Stimulated activated CD4-positive, alpha-beta T cell treated with anti-CD3 and anti-CD28 coated beads, Interleukin-4, amount 100 ng/mL, for 1 hour (primary cell): ENCODE measurements around the gene NACC2.
"Not testable (repeated sequence)": the region's sequence is repeated elsewhere in the genome, so short reads cannot be mapped to it uniquely, and the experiment has no call there.

Experiments
- DNase-seq: peaks from one replicate; pipeline ENCODE4 v3.0.0-alpha.2; 2020

Gene NACC2

GRCh38 chr9:136079211-136079915 lies 15.7 kb downstream of the NACC2 start:
- DNase-seq = no peak

DNA sequence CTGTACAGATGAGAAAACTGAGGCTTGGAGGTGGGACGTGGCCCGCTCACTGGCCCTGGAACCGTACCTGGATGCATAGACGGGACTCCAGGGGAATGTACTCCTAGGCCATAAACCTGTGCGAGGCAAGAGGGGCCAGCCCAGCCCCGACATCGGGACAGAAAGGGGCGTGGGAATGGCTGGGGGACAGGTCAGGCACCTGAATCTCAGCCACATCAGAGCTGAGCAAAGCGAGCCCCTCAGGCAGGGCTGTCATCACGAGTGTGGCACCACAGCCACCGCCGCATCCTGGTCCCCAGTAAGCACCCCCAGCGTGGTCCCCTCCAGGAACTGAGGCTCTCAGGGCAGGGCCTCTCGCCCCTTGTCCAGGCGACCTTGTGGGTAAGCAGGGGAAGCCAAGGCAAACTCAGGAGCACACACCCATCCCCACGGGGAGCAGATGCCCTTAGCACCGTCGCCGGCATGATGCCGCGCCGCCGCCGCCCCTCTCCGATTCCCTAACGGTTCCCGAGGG lies 16.5 kb downstream of the NACC2 start:
- peak; percentile 0 for DNase-seq

GRCh38 chr9:136078024-136078423 lies 17.1 kb downstream of the NACC2 start:
- peak; percentile 0 for DNase-seq

DNA sequence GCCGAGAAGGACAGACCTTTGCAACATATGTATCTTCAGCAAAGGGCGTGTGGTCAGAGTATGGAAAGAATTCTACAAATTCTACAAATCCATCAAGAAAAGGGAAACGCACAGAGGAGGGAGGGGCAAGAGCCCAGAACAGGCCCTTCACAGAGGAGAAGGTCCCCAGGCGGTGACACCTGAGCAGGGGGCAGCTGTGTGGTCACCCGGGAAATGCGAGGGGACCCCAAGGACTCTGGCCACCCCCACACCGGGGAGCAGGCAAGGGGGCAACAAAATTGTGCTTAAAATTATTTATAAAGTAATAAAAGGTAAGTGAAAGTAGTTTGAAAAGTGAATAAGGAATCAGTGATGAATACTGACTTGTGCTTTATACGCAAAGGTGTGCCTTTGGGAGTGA lies 17.6 kb downstream of the NACC2 start:
- no peak for DNase-seq

DNA sequence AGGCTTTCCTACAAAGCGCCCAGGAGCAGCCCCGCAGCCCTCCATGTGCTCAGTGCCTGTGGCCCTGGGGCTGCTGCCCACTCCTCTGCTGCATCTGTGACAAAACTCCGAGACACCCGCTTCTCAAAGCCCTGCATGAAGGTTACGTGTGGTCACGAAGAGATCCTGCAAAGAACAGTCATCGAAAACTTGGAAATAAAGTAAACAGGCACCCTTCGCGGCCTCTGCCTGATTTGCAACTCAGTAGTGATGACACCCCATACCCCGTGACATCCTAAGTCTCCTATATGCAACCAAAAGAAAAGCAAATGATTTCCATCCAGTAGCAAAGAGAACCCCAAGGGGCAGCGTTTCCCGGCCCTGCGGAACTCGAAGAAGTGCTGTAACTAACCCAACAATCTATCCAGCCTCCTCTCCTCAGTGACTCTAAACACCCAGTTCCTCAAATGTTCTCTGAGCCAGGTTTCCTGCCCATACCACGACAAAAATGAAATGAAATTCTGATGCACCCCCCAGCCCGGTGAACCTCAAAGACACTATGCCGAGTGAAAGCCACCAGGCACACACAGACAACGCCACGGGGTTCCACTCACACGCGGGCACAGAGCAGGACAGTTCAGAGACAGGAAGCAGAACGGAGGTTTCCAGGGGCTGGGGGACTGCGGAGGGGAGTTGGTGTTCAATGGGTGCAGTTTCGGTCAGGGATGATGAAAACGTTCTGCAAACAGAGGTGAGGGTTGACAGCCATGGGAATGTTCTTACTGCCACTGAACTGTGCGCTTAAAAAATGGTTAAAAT lies 19.0 kb downstream of the NACC2 start:
- peak; percentile 1 for DNase-seq

- DNase-seq = peak; percentile 0
These were observed 19.8 kb downstream of the NACC2 start for GRCh38 chr9:136075134-136075841.

DNA sequence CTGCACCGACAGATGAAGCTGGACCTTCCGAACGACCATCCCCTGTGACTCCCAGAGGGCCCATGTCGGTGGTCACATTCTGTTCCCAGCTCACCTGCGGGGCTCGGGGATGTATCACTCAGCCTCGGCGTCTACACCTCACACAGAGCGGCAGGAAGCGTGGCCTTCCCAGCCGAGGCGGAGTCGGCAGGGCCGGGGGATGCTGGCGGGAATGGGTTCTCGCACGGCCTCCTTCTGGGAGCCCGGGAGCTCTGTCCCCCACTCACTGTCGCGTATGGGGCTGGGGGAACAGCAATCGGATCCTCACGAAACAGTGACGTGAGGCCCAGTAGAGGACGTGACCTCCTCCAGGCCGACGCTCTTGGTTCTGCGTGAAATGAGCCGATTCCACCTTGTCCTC lies 20.4 kb downstream of the NACC2 start:
- DNase-seq = peak; percentile 0

GRCh38 chr9:136062657-136063439 lies 32.2 kb downstream of the NACC2 start:
- DNase-seq = no peak

DNA sequence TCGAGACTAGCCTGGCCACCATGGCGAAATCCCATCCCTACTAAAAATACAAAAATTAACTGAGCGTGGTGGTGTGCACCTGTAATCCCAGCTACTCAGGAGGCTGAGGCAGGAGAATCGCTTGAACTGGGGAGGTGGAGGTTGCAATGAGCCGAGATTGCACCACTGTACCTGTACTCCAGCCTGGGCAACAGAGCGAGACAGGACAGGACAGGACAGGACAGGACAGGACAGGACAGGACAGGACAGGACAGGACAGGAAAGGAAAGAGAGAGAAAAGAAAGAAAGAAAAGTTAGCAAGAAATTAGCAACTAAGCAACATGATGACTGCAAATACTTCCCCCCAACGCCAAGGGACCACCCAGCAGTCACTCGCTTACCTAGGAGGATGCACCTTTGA lies 33.2 kb downstream of the NACC2 start:
- not testable (repeated sequence) for DNase-seq

DNA sequence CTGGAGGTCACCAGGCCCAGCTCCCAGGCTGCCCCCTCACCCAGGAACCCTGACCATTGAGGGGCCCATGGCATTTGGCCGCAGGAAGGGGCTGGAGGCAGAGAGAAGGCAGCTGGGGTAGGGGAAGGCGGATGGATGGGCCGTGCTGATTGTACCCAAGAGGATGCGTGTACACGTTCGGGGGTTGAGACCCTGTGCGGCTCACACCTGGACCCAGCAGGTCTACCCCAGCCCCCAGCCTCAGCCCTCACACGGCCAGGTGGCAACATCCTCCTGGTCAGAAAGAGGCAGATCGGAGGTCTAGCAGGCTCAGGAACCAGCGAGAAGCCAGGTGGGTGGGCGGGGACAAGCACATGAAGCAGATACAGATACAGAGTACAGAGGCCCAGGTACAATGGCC lies 33.7 kb downstream of the NACC2 start:
- DNase-seq = no peak

DNA sequence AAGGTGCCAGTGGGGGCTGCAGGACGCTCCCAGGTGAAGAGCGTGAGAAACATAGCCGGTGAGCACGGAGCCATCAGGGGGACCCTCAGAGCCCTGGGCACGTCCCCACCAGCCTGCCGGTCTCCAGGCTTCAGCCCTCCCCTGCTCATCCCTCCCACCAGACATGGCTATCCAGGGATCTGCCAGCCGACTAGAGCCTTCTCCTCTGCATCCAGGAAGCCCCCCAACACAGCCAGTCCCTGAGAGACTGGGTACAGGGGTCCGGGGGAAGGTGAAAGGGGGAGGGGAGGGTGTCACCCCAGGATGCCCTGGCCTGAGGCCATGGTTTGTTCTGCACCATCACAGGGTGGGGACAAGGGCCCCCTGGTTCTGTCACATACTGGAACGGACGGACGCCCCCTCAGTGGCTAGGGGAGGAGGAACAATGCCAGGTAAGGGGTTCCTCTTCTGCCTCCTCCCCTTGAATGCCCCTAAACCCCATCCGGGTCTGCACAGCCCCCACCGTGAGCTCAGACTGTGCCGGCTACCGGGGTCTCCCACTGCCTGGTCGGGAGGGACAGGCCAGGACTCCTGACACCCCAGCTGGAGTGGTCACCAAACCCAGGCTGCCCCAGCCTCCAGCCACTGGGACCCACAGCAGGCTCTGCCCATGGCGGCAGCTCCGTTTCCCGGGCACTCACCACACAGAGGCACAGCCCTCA lies 34.3 kb downstream of the NACC2 start:
- no peak for DNase-seq

DNA sequence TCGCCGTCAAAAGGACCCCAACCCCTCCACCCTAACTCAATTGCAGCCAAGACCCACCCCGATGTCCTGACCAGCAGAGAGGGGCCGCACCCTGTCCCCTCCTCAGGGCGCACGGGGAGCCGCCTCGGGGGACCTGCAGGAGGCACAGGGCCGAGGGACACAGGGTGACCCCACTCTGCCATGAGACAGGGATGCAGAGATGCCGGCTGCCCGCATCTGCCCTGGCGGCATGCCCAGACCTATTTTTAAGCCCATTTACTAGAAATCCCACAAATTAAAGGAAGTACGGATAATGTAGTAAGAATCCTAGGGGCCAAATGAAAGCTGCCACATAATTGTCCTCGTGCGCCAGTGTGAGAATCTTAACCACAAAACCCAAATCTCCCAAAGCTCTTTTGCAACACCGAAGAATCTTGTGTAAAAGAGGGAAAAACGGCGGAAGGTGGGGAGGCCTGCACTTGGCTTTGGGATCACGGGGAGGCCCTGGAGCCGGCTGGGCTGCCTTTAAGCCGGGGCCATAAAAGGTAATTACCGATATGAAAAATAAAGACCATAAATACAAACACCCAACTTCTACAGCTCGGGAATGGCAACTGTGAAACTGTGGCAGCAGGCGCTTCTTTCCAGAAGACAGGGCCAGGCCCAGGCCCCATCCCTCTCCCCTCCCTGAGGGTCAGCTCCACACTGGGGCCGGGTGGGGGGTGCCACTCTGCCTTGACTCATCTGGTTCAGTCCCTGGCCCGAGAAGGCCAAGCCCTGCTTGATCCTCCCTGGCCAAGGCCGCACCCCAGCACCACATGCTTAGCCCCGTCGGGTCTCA lies 35.0 kb downstream of the NACC2 start:
- no peak for DNase-seq

DNA sequence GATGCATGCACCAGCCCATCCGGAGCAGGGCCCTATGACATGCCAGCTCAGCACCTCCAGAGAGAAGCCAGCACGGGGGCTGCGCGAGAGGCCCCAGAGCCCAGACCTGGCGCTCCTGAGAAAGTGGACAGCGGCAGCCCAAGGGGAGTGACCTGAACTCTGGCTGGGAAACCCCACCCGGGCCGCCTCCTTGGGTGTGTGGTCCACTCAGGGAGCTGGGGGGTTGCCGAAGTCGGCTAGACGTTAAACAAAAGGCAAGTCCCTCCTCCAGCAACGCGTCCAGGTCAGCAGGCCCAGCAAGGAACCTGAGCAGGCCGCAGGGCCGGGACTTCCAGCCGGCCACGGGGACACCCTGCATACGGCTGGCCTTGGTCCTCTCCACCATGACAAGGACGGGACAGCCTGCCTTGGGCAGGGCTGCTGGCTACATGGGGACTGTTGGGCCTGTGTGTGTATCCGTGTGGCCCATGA lies 35.7 kb downstream of the NACC2 start:
- no peak for DNase-seq

DNA sequence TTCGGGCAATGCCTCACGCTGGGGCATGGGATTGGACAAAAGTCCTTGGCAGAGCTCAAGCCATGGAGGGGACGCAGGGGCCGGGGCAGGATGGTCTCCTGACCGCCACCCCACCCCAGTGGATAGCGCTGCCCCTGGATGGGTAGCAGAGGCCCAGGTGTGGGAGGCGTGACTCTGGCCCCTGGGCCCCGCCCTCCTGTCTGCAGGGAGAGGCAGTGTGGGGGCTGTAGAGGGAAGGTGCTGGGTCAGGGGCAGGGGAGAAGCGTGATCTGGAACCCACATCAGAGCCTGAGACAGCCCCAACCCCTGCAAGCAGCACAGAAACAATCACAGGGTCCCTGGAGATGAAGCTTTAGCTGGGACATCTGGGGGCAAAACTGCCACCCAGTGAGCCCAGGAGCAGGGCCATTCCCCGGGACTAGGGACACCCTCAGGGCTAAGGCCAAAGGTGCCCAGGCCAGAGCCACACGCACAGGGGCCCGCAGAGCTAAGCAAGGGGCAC lies 36.2 kb downstream of the NACC2 start:
- DNase-seq = no peak

DNA sequence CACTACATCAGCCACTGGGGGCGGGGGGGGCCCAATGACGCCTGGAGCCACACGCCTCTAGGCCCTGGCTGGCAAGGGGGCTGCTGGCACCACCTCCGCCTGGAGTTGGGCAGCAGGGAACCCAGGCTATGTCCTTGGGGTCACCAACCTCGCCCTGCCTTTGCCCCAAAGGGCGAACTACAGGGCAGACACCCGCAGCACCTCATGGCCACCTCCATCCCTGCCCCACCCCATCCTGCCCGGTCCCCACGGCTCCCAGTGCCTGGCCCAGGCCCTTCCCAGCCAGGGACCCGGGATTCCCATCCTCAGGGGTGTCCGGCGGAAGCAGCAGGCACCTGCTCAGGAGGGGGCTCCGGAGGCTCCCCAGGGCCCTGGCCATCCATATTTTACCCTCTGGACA lies 37.0 kb downstream of the NACC2 start:
- no peak for DNase-seq

DNA sequence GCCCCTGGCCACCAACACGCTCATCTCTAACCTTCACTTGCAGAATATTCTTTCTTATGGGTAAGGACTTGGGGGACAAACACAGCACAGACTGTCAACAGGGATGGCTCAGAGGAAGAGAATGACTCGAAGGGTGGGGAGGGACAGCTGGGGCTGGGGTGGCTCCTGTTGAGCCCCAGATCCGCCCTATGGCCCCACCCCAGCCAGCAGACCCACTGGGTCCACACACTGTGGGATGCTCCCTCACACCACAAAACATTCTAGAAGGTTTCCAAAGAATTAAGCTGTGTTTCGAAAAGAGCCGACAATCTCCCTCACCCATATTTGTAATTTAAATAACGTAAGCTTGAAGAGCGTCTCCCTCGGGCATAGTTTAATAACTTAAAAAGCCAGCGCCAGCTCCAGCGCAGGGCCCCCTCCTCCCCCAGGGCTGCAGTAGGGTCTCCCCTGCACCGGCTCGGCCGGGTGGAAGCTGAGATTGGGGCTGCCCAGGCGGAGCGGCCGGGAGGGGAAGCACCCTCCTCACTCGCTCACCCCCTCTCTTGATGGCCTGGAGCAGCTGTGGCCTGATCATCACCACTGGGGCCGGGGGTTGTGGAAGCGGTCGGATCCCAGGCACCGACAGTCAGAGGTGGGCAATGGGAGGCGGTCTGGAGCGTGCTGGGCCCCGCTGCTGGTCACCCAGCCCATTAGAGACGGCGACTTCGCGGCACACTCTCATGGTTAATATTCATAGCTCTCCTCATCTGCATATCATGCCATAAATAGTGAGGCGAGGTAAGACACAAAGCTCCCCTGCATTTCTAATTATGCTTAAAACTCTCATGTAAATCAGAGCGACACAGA lies 37.6 kb downstream of the NACC2 start:
- no peak for DNase-seq

- DNase-seq = no peak
These were observed 38.4 kb downstream of the NACC2 start for GRCh38 chr9:136056546-136057235.

- no peak for DNase-seq
These were observed 39.2 kb downstream of the NACC2 start for GRCh38 chr9:136055715-136056545.
